Measurements from ENCODE around the gene CPZ.

The CPZ gene

DNA sequence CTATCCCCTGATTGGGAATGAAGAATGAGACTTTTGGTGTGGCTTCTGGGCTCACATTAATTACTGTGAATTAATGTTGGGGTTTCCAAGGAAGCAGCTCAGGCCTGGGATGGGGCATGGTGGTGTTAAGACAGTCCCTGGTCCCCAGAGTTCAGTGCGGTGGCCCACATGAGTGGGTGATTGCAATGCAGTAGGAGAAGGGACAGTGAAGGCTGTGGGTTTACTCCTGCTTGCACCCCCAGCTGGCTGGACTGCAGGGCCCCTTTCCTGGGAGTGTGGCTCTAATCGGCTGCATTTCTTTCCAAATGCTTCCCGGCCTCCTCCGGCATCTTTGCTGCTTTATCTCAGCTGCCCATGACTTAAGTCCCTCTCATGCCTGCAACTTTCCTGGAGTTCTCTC lies 40.5 kb upstream of the CPZ start:
- TF ChIP-seq POLR2A (IDR thresholded peaks at IDR 0.05; ENCODE audit: low read depth, low read length), result no peak
- FAIRE-seq (no peak), DNase-seq (ENCODE audit: insufficient read length, low spot score) (no peak)

DNA sequence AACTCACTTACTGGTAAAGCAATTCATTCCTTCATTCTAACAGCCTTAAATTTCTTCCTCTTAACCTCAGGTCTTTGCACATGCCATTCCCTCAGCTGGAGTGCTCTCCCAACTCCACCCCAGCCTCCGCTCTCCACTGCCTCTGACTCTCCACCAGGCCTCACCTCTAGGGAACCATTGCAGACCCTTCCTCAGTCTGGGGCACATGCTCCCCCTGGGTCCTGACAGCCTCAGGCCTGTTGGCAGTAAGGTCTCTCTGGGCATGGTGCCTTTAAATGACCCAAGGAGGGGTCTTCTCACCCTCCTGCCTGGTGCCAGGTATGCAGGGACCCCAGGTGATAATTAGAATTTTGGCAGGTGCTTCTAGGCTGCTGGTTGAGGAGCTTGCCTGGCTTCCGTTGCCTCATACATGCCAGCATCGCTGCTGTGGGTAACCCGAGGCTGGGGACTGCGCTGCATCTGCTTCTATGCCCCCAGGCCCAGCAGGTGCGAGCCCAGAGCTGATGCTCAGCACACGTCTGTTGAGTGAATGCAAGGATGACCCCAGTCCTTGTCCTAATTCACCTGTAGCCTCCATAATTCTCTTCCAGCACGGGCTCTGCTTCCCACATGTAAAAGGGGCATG lies 39.9 kb upstream of the CPZ start:
- no peak for FAIRE-seq
- TF ChIP-seq POLR2A (IDR thresholded peaks at IDR 0.05; ENCODE audit: low read depth, low read length), result no peak
- no peak for DNase-seq (ENCODE audit: insufficient read length, low spot score)

DNA sequence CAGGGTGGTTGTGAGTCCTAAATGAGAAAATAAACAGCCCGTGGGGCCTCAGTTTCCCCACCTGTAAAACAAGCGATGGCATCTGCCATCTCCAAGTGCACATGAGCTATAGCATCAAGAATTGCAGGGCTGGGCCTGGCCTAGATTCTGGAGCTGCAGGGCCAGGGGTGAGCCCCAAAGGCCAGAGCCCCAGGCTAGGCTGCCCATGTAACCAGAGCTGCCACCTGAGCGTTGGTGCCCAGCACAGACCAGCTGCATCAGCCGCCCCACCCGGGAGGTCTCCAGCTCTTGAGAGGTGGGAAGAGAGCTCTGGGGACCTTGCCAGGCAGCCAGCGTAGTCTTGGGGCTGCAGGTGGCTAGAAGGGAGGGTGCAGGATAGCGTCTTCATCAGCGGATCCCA lies 39.3 kb upstream of the CPZ start:
- TF ChIP-seq POLR2A (IDR thresholded peaks at IDR 0.05; ENCODE audit: low read depth, low read length), result no peak
- DNase-seq (ENCODE audit: insufficient read length, low spot score) (no peak), FAIRE-seq (no peak)

DNA sequence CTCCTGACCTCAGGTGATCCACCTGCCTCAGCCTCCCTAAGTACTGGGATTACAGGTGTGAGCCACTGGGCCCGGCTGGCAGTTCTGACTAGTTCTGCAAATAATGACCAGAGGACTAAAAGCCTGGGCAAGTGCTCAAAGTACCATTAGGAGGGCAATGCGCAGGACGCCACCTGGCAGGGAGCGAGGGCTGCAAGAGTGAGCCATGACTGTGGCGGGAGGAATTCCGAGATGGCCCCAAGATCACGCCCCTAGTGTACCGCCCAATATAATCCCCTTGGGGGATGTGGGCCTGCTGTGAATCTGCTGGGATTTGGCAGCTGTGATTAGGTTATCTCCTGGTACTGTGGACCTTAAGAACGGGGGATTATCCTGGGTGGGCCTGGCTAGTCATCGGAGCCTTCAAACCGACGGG lies 38.6 kb upstream of the CPZ start:
- FAIRE-seq, result no peak
- TF ChIP-seq POLR2A (IDR thresholded peaks at IDR 0.05; ENCODE audit: low read depth, low read length), result no peak
- no peak for DNase-seq (ENCODE audit: insufficient read length, low spot score)

DNA sequence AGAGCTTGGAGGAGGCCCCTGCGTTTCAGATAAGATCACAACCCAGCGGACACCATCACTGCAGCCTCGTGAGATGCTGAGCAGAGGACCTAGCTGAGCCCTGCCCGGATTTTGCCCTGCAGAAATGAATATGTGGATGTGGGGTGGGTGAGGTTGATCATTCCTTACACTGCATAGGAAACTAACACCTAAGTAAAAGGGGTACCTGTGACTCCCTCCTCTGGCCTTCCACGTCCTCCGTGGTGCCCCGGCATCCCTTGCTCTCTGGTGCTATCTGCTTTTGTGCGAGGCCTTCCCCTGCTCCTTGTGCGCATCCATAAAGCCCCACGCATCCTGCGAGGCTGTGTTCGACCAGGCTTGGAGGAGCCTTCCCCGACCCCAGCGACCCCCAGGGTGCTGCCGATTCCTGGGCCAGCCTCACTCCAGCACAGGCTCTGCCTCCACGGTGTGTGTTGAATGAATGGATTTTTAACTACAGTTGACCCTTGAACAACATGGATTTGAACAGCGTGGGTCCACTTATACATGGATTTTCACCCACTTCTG lies 37.9 kb upstream of the CPZ start:
- FAIRE-seq (no peak), DNase-seq (ENCODE audit: insufficient read length, low spot score) (no peak)
- no peak for TF ChIP-seq POLR2A (IDR thresholded peaks at IDR 0.05; ENCODE audit: low read depth, low read length)

DNA sequence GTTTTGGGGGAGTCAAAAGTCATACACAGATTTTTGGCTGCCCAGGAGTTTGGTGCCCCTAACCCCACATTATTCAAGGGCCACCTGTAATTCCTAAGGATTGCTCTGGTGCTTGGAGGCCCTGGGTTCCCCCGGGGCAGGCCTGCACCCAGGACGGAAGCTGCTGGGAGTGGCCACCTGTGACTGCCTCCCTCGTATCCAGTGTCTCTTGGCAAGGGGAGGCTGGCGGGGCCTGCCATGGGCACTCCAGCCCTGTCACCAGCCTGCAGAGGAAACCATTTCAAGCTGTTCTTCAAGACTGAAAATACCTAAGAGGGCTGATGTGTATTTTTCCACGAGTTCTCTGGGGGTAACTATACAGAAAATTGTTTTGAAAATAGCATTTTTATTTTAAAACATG lies 36.8 kb upstream of the CPZ start:
- no peak for TF ChIP-seq POLR2A (IDR thresholded peaks at IDR 0.05; ENCODE audit: low read depth, low read length)
- DNase-seq (ENCODE audit: insufficient read length, low spot score), result no peak
- no peak for FAIRE-seq

DNA sequence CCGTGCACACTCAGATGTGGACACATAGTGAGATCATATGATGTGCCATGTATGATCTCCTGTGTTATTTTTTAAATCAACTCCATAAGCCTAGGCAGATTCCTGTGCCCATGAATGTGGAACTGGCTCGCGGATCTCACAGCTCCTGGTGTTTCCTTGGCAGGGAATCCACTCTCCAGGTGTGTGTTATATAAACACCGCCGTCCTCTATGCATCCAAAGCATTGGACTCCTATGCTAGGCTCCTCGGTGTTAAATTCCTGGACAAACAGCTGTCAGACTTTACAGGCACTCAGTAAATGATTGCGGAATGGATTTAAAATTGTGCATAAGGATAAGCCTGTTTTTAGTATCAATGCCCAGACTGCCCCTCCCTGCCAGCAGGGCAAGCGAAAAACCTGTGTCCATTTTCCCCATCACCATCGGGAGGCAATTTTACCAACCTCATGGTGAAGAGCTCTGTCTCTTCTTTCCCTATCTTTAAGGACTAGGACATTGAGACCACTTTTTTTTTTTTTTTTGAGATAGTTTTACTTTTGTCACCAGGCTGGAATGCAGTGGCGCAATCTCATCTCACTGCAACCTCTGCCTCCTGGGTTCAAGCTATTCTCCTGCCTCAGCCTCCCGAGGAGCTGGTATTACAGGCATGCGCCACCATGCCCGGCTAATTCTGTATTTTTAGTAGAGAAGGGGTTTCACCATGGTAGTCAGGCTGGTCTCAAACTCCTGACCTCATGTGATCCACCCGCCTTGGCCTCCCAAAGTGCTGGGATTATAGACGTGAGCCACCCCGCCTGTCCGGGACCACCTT lies 36.0 kb upstream of the CPZ start:
- DNase-seq (ENCODE audit: insufficient read length, low spot score) (no peak), FAIRE-seq (no peak)
- no peak for TF ChIP-seq POLR2A (IDR thresholded peaks at IDR 0.05; ENCODE audit: low read depth, low read length)

DNA sequence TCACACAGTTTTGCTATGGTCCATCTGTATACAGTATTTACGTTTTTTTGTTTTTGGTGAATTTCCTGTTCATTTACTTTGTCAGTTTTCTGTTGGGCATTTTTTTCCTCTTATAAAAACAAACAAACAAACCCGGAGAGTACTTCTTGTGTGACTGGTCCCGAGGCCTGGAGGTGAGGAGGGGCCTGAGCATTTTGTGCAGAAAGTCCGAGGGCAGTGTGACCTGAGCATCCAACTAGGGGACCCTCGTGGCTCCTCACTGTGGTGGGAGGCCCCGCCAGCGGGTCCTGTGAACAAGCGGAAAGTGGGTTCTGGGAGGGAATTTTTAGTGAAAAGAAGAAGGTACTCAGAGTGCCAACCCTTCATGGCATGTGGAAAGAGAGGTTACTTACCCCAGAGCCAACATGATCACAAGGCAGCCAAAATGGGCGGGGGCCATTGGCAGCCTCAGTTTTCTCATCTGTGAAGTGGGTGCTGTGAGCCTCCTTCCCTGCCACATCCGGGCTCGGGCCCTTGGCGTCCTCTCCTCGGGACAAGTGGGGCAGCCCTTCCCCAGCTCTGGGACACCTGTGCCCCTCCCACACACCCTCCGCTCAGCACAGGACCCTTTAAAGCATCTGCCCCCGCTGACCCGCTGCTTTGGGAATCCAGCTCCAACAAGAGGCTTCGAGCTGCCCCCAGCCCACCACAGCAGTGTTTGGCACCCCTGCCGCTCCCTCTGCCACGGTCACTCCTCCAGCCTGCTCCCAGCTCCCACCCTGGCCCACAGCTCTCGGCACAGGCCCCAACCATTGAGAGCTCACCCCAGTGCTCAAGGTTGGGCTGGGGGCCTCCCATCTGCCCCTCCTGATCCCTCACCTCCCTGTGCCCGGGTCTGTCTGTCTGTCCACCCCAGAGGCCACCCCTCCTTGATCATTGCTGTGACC lies 35.2 kb upstream of the CPZ start:
- DNase-seq (ENCODE audit: insufficient read length, low spot score) (no peak), FAIRE-seq (no peak)
- no peak for TF ChIP-seq POLR2A (IDR thresholded peaks at IDR 0.05; ENCODE audit: low read depth, low read length)

DNA sequence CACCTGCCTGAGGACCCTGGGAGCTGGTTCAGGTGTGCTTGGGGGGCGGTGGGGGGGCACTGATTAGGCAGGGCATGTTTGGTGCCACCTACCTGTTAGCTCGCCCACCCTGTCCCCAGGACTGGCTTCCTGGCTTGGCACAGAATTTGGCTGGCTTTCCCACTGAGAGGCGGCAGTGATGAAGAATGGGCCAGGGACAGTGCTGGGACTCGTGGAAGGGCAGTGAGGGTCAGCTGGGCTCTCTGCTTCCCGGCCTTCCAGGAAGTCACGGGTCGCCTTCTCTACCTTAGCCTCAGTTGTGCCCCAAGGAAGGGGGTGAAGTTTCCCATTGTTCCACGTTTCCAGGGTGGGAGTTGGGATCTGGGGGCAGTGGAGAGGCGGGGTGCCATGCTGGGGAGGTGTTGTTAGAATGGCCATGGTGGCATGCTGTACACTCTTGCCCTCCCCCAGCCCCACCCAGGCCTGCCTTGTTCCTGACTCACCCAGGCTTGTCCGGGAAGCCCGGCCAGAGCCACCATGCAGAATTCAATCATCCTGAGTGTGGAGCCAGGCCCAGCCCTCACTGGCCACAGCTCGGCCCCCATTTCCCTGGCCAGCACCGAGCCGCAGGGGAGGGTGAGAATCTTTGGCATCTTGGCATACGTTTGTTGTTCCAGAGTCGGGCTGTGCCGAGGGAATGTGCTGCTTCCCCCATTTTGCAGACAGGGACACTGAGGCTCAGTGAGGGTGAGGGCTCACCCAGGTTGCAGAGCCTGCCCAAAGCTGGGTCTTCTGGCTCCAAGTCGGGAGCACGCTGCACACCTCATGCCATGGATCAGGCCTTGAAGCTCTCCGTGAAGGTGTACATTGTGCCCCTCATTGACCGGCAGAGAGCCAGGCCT lies 34.2 kb upstream of the CPZ start:
- DNase-seq (ENCODE audit: insufficient read length, low spot score) (peak; percentile 61), FAIRE-seq (no peak)
- TF ChIP-seq POLR2A (IDR thresholded peaks at IDR 0.05; ENCODE audit: low read depth, low read length), result no peak

DNA sequence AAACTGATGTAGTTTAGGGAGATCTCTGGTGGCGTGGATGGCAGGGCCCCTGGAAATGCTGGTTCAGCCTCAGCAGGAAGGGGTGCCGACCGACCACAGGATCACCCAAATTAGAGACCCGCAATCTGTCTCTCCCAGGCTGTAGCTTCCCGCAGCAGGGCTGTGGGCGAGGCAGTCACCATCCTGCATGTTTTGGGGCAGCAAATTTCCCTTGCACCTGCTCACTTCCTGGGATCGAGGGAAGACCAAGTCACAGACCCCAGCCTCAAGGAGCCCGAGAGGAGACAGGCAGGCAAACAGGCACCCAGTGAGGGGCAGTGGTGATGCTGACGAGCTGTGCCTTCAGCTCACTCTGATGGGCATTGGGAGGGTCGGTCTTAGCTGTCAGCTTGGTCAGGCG lies 33.6 kb upstream of the CPZ start:
- no peak for FAIRE-seq
- DNase-seq (ENCODE audit: insufficient read length, low spot score), result no peak
- no peak for TF ChIP-seq POLR2A (IDR thresholded peaks at IDR 0.05; ENCODE audit: low read depth, low read length)

DNA sequence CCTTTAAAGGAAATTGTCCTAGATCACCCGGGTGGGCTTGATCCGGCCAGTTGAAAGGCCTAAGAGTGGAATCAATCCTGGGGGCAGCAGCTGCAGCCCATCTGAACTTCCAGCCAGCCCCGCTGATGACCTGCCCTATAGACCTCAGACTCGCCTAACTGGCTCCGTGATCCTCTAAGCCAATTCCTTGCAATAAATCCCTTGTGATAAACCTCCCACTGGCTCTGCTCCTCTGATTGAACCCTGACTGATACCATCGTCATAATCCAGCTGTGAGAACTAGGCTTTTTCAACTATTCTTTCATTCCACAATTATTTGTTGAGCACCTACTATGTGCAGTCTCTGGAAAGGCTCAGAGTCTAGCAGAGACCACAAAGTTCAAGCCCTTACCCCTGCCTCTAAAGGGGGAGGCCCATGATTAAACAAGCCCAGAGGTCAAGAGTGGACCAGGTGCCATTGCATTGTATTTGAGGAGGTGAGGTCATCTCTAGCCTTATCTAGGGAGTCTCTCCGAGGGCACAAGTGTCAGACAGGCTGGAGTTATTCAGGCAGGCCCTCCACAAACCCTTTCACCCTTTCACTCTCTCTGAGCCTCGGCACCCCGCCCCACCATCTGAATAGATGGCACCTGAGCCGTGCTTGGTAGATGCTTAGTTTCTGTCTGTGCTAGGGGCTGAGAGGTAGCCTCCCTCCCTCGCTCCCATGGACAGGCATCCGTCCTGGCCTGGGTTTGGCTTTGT lies 32.9 kb upstream of the CPZ start:
- DNase-seq (ENCODE audit: insufficient read length, low spot score) (no peak), FAIRE-seq (no peak)
- no peak for TF ChIP-seq POLR2A (IDR thresholded peaks at IDR 0.05; ENCODE audit: low read depth, low read length)

DNA sequence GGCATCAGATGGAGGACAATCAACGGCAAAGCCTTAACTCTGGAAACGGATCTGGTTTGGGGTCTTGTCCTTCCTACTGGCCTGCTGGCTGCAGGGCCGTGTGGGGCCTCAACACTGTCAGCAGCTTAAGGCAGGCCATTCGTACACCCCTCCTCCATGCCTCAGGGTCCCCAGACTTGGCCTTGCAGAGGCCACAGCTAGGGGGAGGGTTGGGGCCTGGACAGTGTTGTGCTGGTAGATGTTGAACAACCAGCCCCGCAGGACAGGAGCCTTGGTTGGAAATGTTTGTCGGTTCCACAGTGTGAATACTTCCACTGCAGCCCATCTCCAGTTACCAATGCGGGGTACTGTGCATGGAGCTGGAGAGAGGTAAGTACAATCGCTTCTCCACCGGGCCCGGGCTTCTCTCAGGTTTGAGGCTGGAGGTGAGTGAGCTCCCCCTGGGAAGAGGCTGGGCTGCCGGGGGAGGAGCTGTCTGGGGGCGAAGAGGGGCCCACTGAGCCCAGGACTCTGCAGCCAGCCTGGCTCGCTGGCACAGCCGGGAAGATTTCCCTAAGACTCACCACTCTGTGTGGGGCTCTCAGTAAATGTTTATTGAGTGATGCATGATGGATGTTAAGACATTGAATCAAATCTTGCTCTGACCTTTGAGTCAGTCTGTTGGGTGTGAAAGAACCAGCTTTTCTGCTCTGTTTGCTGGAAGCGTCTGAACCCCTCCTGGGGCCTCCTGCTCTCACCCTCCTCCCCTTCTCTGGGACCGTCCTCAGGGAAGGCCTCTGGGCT lies 32.1 kb upstream of the CPZ start:
- TF ChIP-seq POLR2A (IDR thresholded peaks at IDR 0.05; ENCODE audit: low read depth, low read length), result no peak
- no peak for FAIRE-seq
- no peak for DNase-seq (ENCODE audit: insufficient read length, low spot score)

Measured in H54 (cell line).